ENCODE data around the gene LY6G5C. TPM values are rescaled to one million over a fixed set of nuclear protein-coding genes. Genes with fewer than 3 reads are reported as not detected.
A peak's percentile ranks its signal among the peaks of the same experiment; 100 is the strongest.

Gene LY6G5C
- total RNA-seq, 1 experiment from 2014 or later, result 1.3 TPM

GRCh38 chr6:31663126-31663960, 17.5 kb downstream of the LY6G5C start:
- DNase-seq (ENCODE audit: extremely low read depth, low read depth), result no peak

- no peak for DNase-seq (ENCODE audit: extremely low read depth, low read depth)
These were observed 18.6 kb downstream of the LY6G5C start for GRCh38 chr6:31662124-31662723.

- no peak for DNase-seq (ENCODE audit: extremely low read depth, low read depth)
These were observed 19.4 kb downstream of the LY6G5C start for GRCh38 chr6:31661262-31662123.

- peak; percentile 62 for DNase-seq (ENCODE audit: extremely low read depth, low read depth)
These were observed 20.2 kb downstream of the LY6G5C start, which contains the start of gene C6orf47 for GRCh38 chr6:31660381-31661261. Gene C6orf47 (minus strand): TSS chr6:31660778. CDS start chr6:31659947, 831 bp downstream.

GRCh38 chr6:31659649-31660380, 21.1 kb downstream of the LY6G5C start:
- DNase-seq (ENCODE audit: extremely low read depth, low read depth), result no peak

- DNase-seq (ENCODE audit: extremely low read depth, low read depth), result no peak
These were observed 21.8 kb downstream of the LY6G5C start for GRCh38 chr6:31658983-31659648.

GRCh38 chr6:31658158-31658688, 22.6 kb downstream of the LY6G5C start:
- DNase-seq (ENCODE audit: extremely low read depth, low read depth), result no peak

GRCh38 chr6:31657406-31658157, 23.3 kb downstream of the LY6G5C start:
- no peak for DNase-seq (ENCODE audit: extremely low read depth, low read depth)

- DNase-seq (ENCODE audit: extremely low read depth, low read depth), result no peak
These were observed 25.3 kb downstream of the LY6G5C start, which contains the start of gene APOM for GRCh38 chr6:31655349-31656237. Gene APOM (plus strand): TSS chr6:31655894. CDS start chr6:31655967, 73 bp downstream.

GRCh38 chr6:31654574-31655348, 26.1 kb downstream of the LY6G5C start:
- DNase-seq (ENCODE audit: extremely low read depth, low read depth), result no peak

GRCh38 chr6:31652925-31653724, 27.7 kb downstream of the LY6G5C start:
- DNase-seq (ENCODE audit: extremely low read depth, low read depth), result no peak

GRCh38 chr6:31651602-31652191, 29.2 kb downstream of the LY6G5C start:
- DNase-seq (ENCODE audit: extremely low read depth, low read depth), result no peak

- DNase-seq (ENCODE audit: extremely low read depth, low read depth), result no peak
These were observed 35.5 kb downstream of the LY6G5C start for GRCh38 chr6:31645325-31645724.

GRCh38 chr6:31643818-31644454, 36.9 kb downstream of the LY6G5C start:
- DNase-seq (ENCODE audit: extremely low read depth, low read depth), result no peak

All from NCI-H460 (cell line).